Liver (tissue), 3 donors: ENCODE results near the gene KRT84.

Experiments used
- HNF4G ChIP-seq: IDR thresholded peaks from 2 replicates; pipeline ENCODE4 v1.6.1; 2016; ENCODE audit warnings: antibody characterized with exemption
- MAX ChIP-seq: IDR thresholded peaks from 2 replicates; pipeline ENCODE4 v1.6.1; 2016; ENCODE audit warnings: antibody characterized with exemption
- REST ChIP-seq: IDR thresholded peaks from 2 replicates; pipeline ENCODE4 v1.6.1; 2016; ENCODE audit warnings: antibody characterized with exemption, mild to moderate bottlenecking
- RXRA ChIP-seq, 2 donors: IDR thresholded peaks; 2 replicates each; pipeline ENCODE4 v1.6.1; 2017 to 2018; ENCODE audit warnings: antibody characterized with exemption in 2 of 2, mild to moderate bottlenecking in 1 of 2
- TAF1 ChIP-seq: conservative IDR thresholded peaks from 2 replicates; pipeline ENCODE4 v1.6.1; 2016; ENCODE audit warnings: antibody characterized with exemption, mild to moderate bottlenecking
- TF ChIP-seq, protein P1 (sequence below): fragments of 150-350 bp; IDR thresholded peaks from 2 replicates; pipeline ENCODE4 v1.5.1; 2017; ENCODE audit warnings: improper control_type of control experiment, low read depth, low read length; ENCODE audit not compliant: missing input control
- donor health status: healthy.
- donor health status: healthy.

GRCh38 chr12:52379536-52379935 lies 5.9 kb downstream of the KRT84 start:
- TF ChIP-seq TAF1 = no peak
- TF ChIP-seq, protein P1, sequence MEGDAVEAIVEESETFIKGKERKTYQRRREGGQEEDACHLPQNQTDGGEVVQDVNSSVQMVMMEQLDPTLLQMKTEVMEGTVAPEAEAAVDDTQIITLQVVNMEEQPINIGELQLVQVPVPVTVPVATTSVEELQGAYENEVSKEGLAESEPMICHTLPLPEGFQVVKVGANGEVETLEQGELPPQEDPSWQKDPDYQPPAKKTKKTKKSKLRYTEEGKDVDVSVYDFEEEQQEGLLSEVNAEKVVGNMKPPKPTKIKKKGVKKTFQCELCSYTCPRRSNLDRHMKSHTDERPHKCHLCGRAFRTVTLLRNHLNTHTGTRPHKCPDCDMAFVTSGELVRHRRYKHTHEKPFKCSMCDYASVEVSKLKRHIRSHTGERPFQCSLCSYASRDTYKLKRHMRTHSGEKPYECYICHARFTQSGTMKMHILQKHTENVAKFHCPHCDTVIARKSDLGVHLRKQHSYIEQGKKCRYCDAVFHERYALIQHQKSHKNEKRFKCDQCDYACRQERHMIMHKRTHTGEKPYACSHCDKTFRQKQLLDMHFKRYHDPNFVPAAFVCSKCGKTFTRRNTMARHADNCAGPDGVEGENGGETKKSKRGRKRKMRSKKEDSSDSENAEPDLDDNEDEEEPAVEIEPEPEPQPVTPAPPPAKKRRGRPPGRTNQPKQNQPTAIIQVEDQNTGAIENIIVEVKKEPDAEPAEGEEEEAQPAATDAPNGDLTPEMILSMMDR = no peak
- no peak for TF ChIP-seq REST
- TF ChIP-seq MAX = no peak
- TF ChIP-seq RXRA (IDR thresholded peaks at IDR 0.05) = no peak
- TF ChIP-seq HNF4G = no peak
